WTC11 (cell line): ENCODE measurements around the gene SLC26A8. TPM values are rescaled to one million over a fixed set of nuclear protein-coding genes. Genes with fewer than 3 reads are reported as not detected.

Experiments
- ATAC-seq: fragments of 200-7000 bp; cut with Tn5 transposase; 2 replicates; pipeline ENCODE4 v1.10.0; 2021; ENCODE audit warnings: mild to moderate bottlenecking, moderate library complexity
- CTCF ChIA-PET: fragments of 300-600 bp; sonication (Branson Sonifier 250); formaldehyde crosslinking; loops from one replicate; lab custom pipeline; 2021; ENCODE audit warnings: antibody characterized with exemption; lab: Charles Lee
- POLR2A ChIA-PET: fragments of 350-600 bp; sonication (Branson Sonifier 250); formaldehyde crosslinking; loops from one replicate; lab custom pipeline; 2021; ENCODE audit warnings: antibody characterized with exemption; lab: Charles Lee
- DNase-seq: peaks from one replicate; pipeline ENCODE4 v3.0.0; 2021; ENCODE audit warnings: low spot score
- H3K27ac Mint-ChIP-seq: 2 replicates; pipeline ENCODE4 v1.8.0; 2021; ENCODE audit warnings: mixed read lengths
- H3K27me3 Mint-ChIP-seq: 2 replicates; pipeline ENCODE4 v1.8.0; 2021; ENCODE audit warnings: low read depth, mild to moderate bottlenecking, moderate library complexity, mixed read lengths
- H3K36me3 Mint-ChIP-seq: 2 replicates; pipeline ENCODE4 v1.8.0; 2021; ENCODE audit warnings: mixed read lengths
- H3K4me1 Mint-ChIP-seq: 2 replicates; pipeline ENCODE4 v1.8.0; 2022; ENCODE audit warnings: mixed read lengths
- H3K4me3 Mint-ChIP-seq: 2 replicates; pipeline ENCODE4 v1.8.0; 2021; ENCODE audit warnings: mild to moderate bottlenecking, moderate library complexity, mixed read lengths
- H3K9me3 Mint-ChIP-seq: 2 replicates; pipeline ENCODE4 v1.8.0; 2021; ENCODE audit warnings: mixed read lengths
- ATF2 ChIP-seq: sonication (generic); formaldehyde crosslinking; IDR thresholded peaks from 2 replicates; pipeline ENCODE4 v1.8.1; 2022; ENCODE audit warnings: low read depth, missing genetic modification reagents, borderline replicate concordance
- ATF6 ChIP-seq: sonication (generic); formaldehyde crosslinking; IDR thresholded peaks from 2 replicates; pipeline ENCODE4 v1.8.1; 2023; ENCODE audit warnings: mild to moderate bottlenecking, missing genetic modification reagents
- CREB1 ChIP-seq: sonication (generic); formaldehyde crosslinking; IDR thresholded peaks from 2 replicates; pipeline ENCODE4 v1.8.0; 2023; ENCODE audit warnings: mild to moderate bottlenecking, missing genetic modification reagents
- CREM ChIP-seq: sonication (generic); formaldehyde crosslinking; IDR thresholded peaks from 2 replicates; pipeline ENCODE4 v1.8.1; 2022; ENCODE audit warnings: mild to moderate bottlenecking, missing genetic modification reagents, moderate library complexity
- ESRRA ChIP-seq: sonication (generic); formaldehyde crosslinking; IDR thresholded peaks from 2 replicates; pipeline ENCODE4 v1.8.1; 2022; ENCODE audit warnings: mild to moderate bottlenecking, missing genetic modification reagents, borderline replicate concordance
- FOXP4 ChIP-seq: sonication (generic); formaldehyde crosslinking; IDR thresholded peaks from 2 replicates; pipeline ENCODE4 v1.8.0; 2022; ENCODE audit warnings: mild to moderate bottlenecking, missing genetic modification reagents
- GABPB1 ChIP-seq: sonication (generic); formaldehyde crosslinking; IDR thresholded peaks from 2 replicates; pipeline ENCODE4 v1.8.1; 2023; ENCODE audit warnings: mild to moderate bottlenecking, missing genetic modification reagents
- HMGA2 ChIP-seq: fragments of 250-450 bp; sonication (Bioruptor Pico); IDR thresholded peaks from 2 replicates; pipeline ENCODE4 v1.4.0; 2021; ENCODE audit warnings: mild to moderate bottlenecking, moderate library complexity
- KAT7 ChIP-seq: sonication (generic); formaldehyde crosslinking; IDR thresholded peaks from 2 replicates; pipeline ENCODE4 v1.8.1; 2023; ENCODE audit warnings: missing genetic modification reagents, mild to moderate bottlenecking, borderline replicate concordance
- MXD4 ChIP-seq: fragments of 250-450 bp; sonication (Bioruptor Pico); IDR thresholded peaks from 2 replicates; pipeline ENCODE4 v1.8.0; 2021; ENCODE audit warnings: mild to moderate bottlenecking, moderate library complexity, borderline replicate concordance
- NFATC4 ChIP-seq: fragments of 250-450 bp; sonication (Bioruptor Pico); IDR thresholded peaks from 2 replicates; pipeline ENCODE4 v1.9.0; 2021; ENCODE audit warnings: mild to moderate bottlenecking
- NR3C1 ChIP-seq: sonication (generic); formaldehyde crosslinking; conservative IDR thresholded peaks from 2 replicates; pipeline ENCODE4 v1.8.1; 2023; ENCODE audit warnings: low read depth, mild to moderate bottlenecking, missing genetic modification reagents
- PREB ChIP-seq: sonication (generic); formaldehyde crosslinking; IDR thresholded peaks from 2 replicates; pipeline ENCODE4 v1.8.1; 2022; ENCODE audit warnings: mild to moderate bottlenecking, missing genetic modification reagents, moderate library complexity, borderline replicate concordance
- SMAD4 ChIP-seq: sonication (generic); formaldehyde crosslinking; IDR thresholded peaks from 2 replicates; pipeline ENCODE4 v1.8.0; 2022; ENCODE audit warnings: mild to moderate bottlenecking, missing genetic modification reagents
- TP53 ChIP-seq: sonication (generic); formaldehyde crosslinking; IDR thresholded peaks from 2 replicates; pipeline ENCODE4 v1.8.1; 2023; ENCODE audit warnings: mild to moderate bottlenecking, missing genetic modification reagents
- ZBTB21 ChIP-seq: sonication (generic); formaldehyde crosslinking; IDR thresholded peaks from 2 replicates; pipeline ENCODE4 v1.8.1; 2023; ENCODE audit warnings: mild to moderate bottlenecking, missing genetic modification reagents, borderline replicate concordance
- ZNF219 ChIP-seq: sonication (generic); formaldehyde crosslinking; IDR thresholded peaks from 2 replicates; pipeline ENCODE4 v1.8.0; 2023; ENCODE audit warnings: missing genetic modification reagents, mild to moderate bottlenecking, borderline replicate concordance
- ZNF281 ChIP-seq: sonication (generic); formaldehyde crosslinking; IDR thresholded peaks from 2 replicates; pipeline ENCODE4 v1.8.0; 2023; ENCODE audit warnings: mild to moderate bottlenecking, missing genetic modification reagents
- ZNF317 ChIP-seq: sonication (generic); formaldehyde crosslinking; IDR thresholded peaks from 2 replicates; pipeline ENCODE4 v1.8.1; 2023; ENCODE audit warnings: low read depth, mild to moderate bottlenecking, moderate library complexity, missing genetic modification reagents, borderline replicate concordance
- total RNA-seq: library from RNA; stranded (reverse); gene quantifications from 3 replicates; pipeline ENCODE4 v1.2.3, GENCODE V29; 2021

SLC26A8 gene
- total RNA-seq, 1 experiment from 2014 or later: 0.50 TPM

GRCh38 chr6:36072681-36073080 is 48.2 kb upstream of the SLC26A8 start:
- TF ChIP-seq ESRRA (CRISPR knock-in tag) (no peak), CREM (no peak), SMAD4 (CRISPR knock-in tag) (no peak), NR3C1 (CRISPR knock-in tag) (no peak), TP53 (CRISPR knock-in tag) (no peak), ZNF281 (CRISPR knock-in tag) (no peak), CREB1 (CRISPR knock-in tag) (no peak), PREB (CRISPR knock-in tag) (no peak), FOXP4 (CRISPR knock-in tag) (no peak), GABPB1 (CRISPR knock-in tag) (no peak), ZNF317 (CRISPR knock-in tag) (no peak), NFATC4 (CRISPR knock-in tag) (no peak)
- no peaks in the 10 kb centered on the region for H3K9me3 Mint-ChIP-seq
- H3K4me1 Mint-ChIP-seq: no peaks in the 10 kb centered on the region
- DNase-seq (no peak), ATAC-seq (no peak)
- CTCF ChIA-PET: interaction anchor here (1.4 kb wide), 1 partner anchor 67 kb away, joined by 3 read pairs; no protein-coding TSS in a partner anchor
- 0 out of 2 replicates have a peak, but pooled peaks cover 6% of the 10 kb centered on the region for H3K36me3 Mint-ChIP-seq
- H3K4me3 Mint-ChIP-seq: no peak overlapping the region
- H3K27me3 Mint-ChIP-seq: no peaks in the 10 kb centered on the region
- no peak overlapping the region for H3K27ac Mint-ChIP-seq
- POLR2A ChIA-PET: no interaction called here

- DNase-seq: no peak
- no peaks in the 10 kb centered on the region for H3K9me3 Mint-ChIP-seq
- ChIA-PET POLR2A (no interaction called here), CTCF (no interaction called here)
- no peak overlapping the region for H3K4me3 Mint-ChIP-seq
- ATAC-seq: no peak
- TF ChIP-seq ZBTB21 (CRISPR knock-in tag): no peak
- TF ChIP-seq MXD4: no peak
- TF ChIP-seq KAT7: no peak
- TF ChIP-seq HMGA2: no peak
- TF ChIP-seq ATF2: no peak
- no peak for TF ChIP-seq ATF6 (CRISPR knock-in tag)
- TF ChIP-seq ZNF219: no peak
- H3K27me3 Mint-ChIP-seq: no peaks in the 10 kb centered on the region
- H3K36me3 Mint-ChIP-seq: 0 out of 2 replicates have a peak, but pooled peaks cover 6% of the 10 kb centered on the region
- no peak overlapping the region for H3K27ac Mint-ChIP-seq
- H3K4me1 Mint-ChIP-seq: no peaks in the 10 kb centered on the region
Observed at GRCh38 chr6:36071714-36072113, 47.3 kb upstream of the SLC26A8 start.
